Activated naive CD8-positive, alpha-beta T cell treated with anti-CD3 and anti-CD28 coated beads for 36 hours (primary cell): ENCODE measurements around the gene AGPAT2. TPM values are rescaled to one million over a fixed set of nuclear protein-coding genes. Genes with fewer than 3 reads are reported as not detected.

Experiments
- DNase-seq: peaks from one replicate; pipeline ENCODE4 v3.0.0; 2021
- H3K27ac Mint-ChIP-seq: one replicate; pipeline ENCODE4 v1.8.0; 2022; ENCODE audit warnings: mild to moderate bottlenecking, moderate library complexity, mixed read lengths
- H3K27me3 Mint-ChIP-seq: one replicate; pipeline ENCODE4 v1.8.0; 2022; ENCODE audit warnings: mild to moderate bottlenecking, mixed read lengths
- H3K36me3 Mint-ChIP-seq: one replicate; pipeline ENCODE4 v1.8.0; 2021; ENCODE audit warnings: mild to moderate bottlenecking, mixed read lengths
- H3K4me1 Mint-ChIP-seq: one replicate; pipeline ENCODE4 v1.8.0; 2021; ENCODE audit warnings: mixed read lengths
- H3K4me3 Mint-ChIP-seq: one replicate; pipeline ENCODE4 v1.8.0; 2022; ENCODE audit warnings: mild to moderate bottlenecking, moderate library complexity, mixed read lengths
- H3K9me3 Mint-ChIP-seq: one replicate; pipeline ENCODE4 v1.8.0; 2022; ENCODE audit warnings: mixed read lengths
- total RNA-seq, 2 experiments: library from RNA; stranded (reverse); gene quantifications; one replicate each; pipeline ENCODE4 v1.2.3, GENCODE V29; 2021

AGPAT2 gene
- total RNA-seq, 2 experiments from 2014 or later = 14.6 to 16.1 TPM

- H3K4me3 Mint-ChIP-seq = no peak overlapping the region
- peaks cover 10% of the 10 kb centered on the region for H3K4me1 Mint-ChIP-seq
- no peaks in the 10 kb centered on the region for H3K9me3 Mint-ChIP-seq
- no peaks in the 10 kb centered on the region for H3K36me3 Mint-ChIP-seq
- DNase-seq = no peak
- no peak overlapping the region for H3K27ac Mint-ChIP-seq
- peaks cover 41% of the 10 kb centered on the region for H3K27me3 Mint-ChIP-seq
Measured at GRCh38 chr9:136661641-136662325, 25.5 kb downstream of the AGPAT2 start.

GRCh38 chr9:136660971-136661550 is 26.2 kb downstream of the AGPAT2 start:
- no peak for DNase-seq
- Mint-ChIP-seq H3K36me3 (no peaks in the 10 kb centered on the region), H3K9me3 (no peaks in the 10 kb centered on the region)

GRCh38 chr9:136659861-136660784 is 27.1 kb downstream of the AGPAT2 start:
- Mint-ChIP-seq H3K36me3 (no peaks in the 10 kb centered on the region), H3K4me1 (peaks cover 9% of the 10 kb centered on the region), H3K27me3 (peaks cover 50% of the 10 kb centered on the region), H3K9me3 (no peaks in the 10 kb centered on the region), H3K27ac (no peak overlapping the region), H3K4me3 (no peak overlapping the region)
- no peak for DNase-seq

More at GRCh38 chr9:136660971-136661550, 26.2 kb downstream of the AGPAT2 start:
- Mint-ChIP-seq H3K4me1 (peaks cover 10% of the 10 kb centered on the region), H3K27me3 (peaks cover 44% of the 10 kb centered on the region), H3K27ac (no peak overlapping the region), H3K4me3 (no peak overlapping the region)

GRCh38 chr9:136658849-136659535 is 28.3 kb downstream of the AGPAT2 start:
- Mint-ChIP-seq H3K4me3 (no peak overlapping the region), H3K27ac (no peak overlapping the region), H3K36me3 (no peaks in the 10 kb centered on the region), H3K27me3 (peaks cover 46% of the 10 kb centered on the region), H3K9me3 (no peaks in the 10 kb centered on the region), H3K4me1 (peaks cover 9% of the 10 kb centered on the region)
- peak; percentile 25 for DNase-seq

- H3K27ac Mint-ChIP-seq = no peak overlapping the region
- DNase-seq = no peak
- H3K36me3 Mint-ChIP-seq = no peaks in the 10 kb centered on the region
- peaks cover 45% of the 10 kb centered on the region for H3K27me3 Mint-ChIP-seq
- peaks cover 9% of the 10 kb centered on the region for H3K4me1 Mint-ChIP-seq
- no peaks in the 10 kb centered on the region for H3K9me3 Mint-ChIP-seq
- no peak overlapping the region for H3K4me3 Mint-ChIP-seq
Measured at GRCh38 chr9:136657974-136658848, 29.0 kb downstream of the AGPAT2 start.

GRCh38 chr9:136656795-136657611 is 30.3 kb downstream of the AGPAT2 start:
- H3K27ac Mint-ChIP-seq = no peak overlapping the region
- H3K27me3 Mint-ChIP-seq = peaks cover 52% of the 10 kb centered on the region
- no peaks in the 10 kb centered on the region for H3K9me3 Mint-ChIP-seq
- no peaks in the 10 kb centered on the region for H3K36me3 Mint-ChIP-seq
- no peak overlapping the region for H3K4me3 Mint-ChIP-seq
- H3K4me1 Mint-ChIP-seq = peaks cover 9% of the 10 kb centered on the region
- no peak for DNase-seq

GRCh38 chr9:136656183-136656738 is 31.0 kb downstream of the AGPAT2 start:
- Mint-ChIP-seq H3K4me3 (no peak overlapping the region), H3K27me3 (peaks cover 56% of the 10 kb centered on the region), H3K9me3 (no peaks in the 10 kb centered on the region), H3K27ac (no peak overlapping the region), H3K36me3 (no peaks in the 10 kb centered on the region), H3K4me1 (peaks cover 9% of the 10 kb centered on the region)
- no peak for DNase-seq

GRCh38 chr9:136655536-136656182 is 31.6 kb downstream of the AGPAT2 start:
- Mint-ChIP-seq H3K4me1 (peaks cover 9% of the 10 kb centered on the region), H3K36me3 (no peaks in the 10 kb centered on the region), H3K27ac (no peak overlapping the region), H3K4me3 (no peak overlapping the region), H3K27me3 (peaks cover 56% of the 10 kb centered on the region), H3K9me3 (no peaks in the 10 kb centered on the region)
- no peak for DNase-seq

- DNase-seq = no peak
- Mint-ChIP-seq H3K27ac (no peak overlapping the region), H3K4me1 (peaks cover 9% of the 10 kb centered on the region), H3K27me3 (peaks cover 56% of the 10 kb centered on the region), H3K9me3 (no peaks in the 10 kb centered on the region), H3K36me3 (no peaks in the 10 kb centered on the region), H3K4me3 (no peak overlapping the region)
Measured at GRCh38 chr9:136654820-136655535, 32.3 kb downstream of the AGPAT2 start.

- Mint-ChIP-seq H3K4me1 (peaks cover 7% of the 10 kb centered on the region), H3K27ac (no peak overlapping the region), H3K36me3 (no peaks in the 10 kb centered on the region), H3K9me3 (no peaks in the 10 kb centered on the region), H3K4me3 (no peak overlapping the region), H3K27me3 (peaks cover 62% of the 10 kb centered on the region)
- no peak for DNase-seq
Measured at GRCh38 chr9:136653323-136654079, 33.8 kb downstream of the AGPAT2 start.

GRCh38 chr9:136651860-136652259 is 35.4 kb downstream of the AGPAT2 start:
- Mint-ChIP-seq H3K4me3 (no peak overlapping the region), H3K36me3 (no peaks in the 10 kb centered on the region), H3K27me3 (peaks cover 57% of the 10 kb centered on the region), H3K9me3 (no peaks in the 10 kb centered on the region), H3K27ac (no peak overlapping the region), H3K4me1 (no peaks in the 10 kb centered on the region)
- DNase-seq = no peak

- H3K36me3 Mint-ChIP-seq = no peaks in the 10 kb centered on the region
- no peak for DNase-seq
- no peak overlapping the region for H3K4me3 Mint-ChIP-seq
- H3K27me3 Mint-ChIP-seq = peaks cover 48% of the 10 kb centered on the region
- no peaks in the 10 kb centered on the region for H3K4me1 Mint-ChIP-seq
- no peak overlapping the region for H3K27ac Mint-ChIP-seq
- no peaks in the 10 kb centered on the region for H3K9me3 Mint-ChIP-seq
Measured at GRCh38 chr9:136650648-136651047, 36.6 kb downstream of the AGPAT2 start.
